ENCODE data around the gene DNAJC5.
"Not testable (repeated sequence)": the region's sequence is repeated elsewhere in the genome, so short reads cannot be mapped to it uniquely, and the experiment has no call there.

Gene DNAJC5

DNA sequence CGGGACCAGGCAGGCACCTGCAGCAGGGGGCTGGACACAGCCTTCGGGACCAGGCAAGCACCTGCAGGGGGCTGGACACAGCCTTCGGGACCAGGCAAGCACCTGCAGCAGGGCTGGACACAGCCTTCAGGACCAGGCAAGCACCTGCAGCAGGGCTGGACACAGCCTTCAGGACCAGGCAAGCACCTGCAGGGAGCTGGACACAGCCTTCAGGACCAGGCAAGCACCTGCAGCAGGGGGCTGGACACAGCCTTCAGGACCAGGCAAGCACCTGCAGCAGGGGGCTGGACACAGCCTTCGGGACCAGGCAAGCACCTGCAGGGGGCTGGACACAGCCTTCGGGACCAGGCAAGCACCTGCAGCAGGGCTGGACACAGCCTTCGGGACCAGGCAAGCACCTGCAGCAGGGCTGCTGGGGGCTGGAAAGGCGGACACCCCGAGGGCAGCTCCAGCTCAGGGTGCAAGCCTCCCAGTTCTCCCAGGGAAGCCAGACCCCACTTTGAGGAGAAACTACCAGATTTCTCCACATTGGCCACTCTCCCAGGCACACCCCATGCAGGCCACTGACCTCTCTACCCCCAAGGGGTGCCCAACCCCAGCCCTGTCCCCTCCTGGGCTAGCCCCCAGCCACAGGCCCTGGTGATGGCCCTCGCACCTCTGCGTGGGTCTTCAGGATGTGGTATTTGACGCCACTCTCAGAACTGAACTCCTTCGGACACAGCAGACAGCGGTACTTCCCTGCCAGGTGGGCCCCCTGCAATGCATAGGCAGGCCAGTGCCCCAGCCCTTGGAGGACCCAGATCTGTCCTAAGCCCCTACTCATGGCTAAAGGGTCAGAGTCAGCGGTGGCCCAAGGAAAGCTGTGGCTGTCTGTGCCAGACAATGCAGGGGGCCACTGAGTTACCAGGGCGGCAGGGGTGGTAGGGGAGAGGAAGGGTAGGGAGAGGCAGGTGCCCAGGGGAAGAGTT is 66.0 kb downstream of the DNAJC5 start:
- not testable (repeated sequence) for ATAC-seq (ENCODE audit: low read depth); H3K27me3 Mint-ChIP-seq; DNase-seq (ENCODE audit: low spot score in 2 of 2); H3K9me3 Mint-ChIP-seq; H3K27ac Mint-ChIP-seq; H3K4me3 Mint-ChIP-seq
- Mint-ChIP-seq H3K36me3 (peaks cover 11% of the 10 kb centered on the region), H3K4me1 (peaks cover 10% of the 10 kb centered on the region)

GRCh38 chr20:63961664-63962425 is 66.9 kb downstream of the DNAJC5 start:
- no peak for DNase-seq (ENCODE audit: low spot score in 2 of 2)
- H3K27me3 Mint-ChIP-seq: no peaks in the 10 kb centered on the region

DNA sequence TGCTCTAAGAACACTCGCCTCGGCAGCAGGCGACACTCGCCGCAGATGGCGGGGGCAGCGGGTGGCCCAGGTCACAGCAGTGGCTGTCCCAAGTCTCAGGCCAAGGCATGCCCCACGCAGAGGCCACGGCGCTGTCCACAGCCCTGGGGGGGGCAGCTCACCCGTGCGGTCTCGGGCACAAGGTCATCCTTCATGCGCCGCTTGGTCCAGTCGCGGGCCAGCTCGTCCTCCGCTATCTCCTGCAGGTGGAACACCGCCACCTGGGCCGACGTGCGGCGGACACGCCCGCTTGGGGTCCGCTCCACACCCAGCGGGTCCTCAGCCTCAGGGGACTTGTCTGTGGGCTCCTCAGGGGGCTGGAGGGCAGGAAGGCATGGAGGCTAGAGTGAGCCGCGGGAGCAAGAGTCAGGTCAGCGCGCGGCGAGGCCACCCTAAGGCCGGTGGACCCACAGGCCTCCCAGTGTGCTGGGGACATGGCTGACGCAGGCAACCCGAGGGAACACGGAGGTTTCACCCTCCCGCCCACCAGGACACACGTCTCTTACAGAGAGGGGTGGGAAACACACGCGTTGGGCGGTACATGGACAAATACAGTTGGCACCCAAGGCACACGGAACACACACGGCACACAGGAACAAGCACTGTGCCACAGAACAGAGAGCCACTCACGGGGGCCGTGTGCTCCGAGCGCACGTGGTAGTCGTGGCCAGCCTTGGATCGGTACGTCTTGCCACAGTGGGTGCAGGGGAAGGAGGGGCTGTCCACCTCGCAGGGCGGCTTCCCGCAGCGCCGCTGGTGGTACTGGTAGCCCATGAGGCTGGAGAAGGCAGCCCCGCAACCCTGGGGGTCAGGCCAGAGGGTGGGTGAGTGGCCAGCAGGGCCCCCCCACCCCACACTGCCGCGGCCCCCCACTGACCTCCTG is 67.8 kb downstream of the DNAJC5 start:
- H3K9me3 Mint-ChIP-seq: peaks cover 3% of the 10 kb centered on the region
- H3K36me3 Mint-ChIP-seq: peaks cover 14% of the 10 kb centered on the region
- no peak for ATAC-seq (ENCODE audit: low read depth)
- no peak overlapping the region for H3K4me3 Mint-ChIP-seq
- peaks cover 3% of the 10 kb centered on the region for H3K4me1 Mint-ChIP-seq
- no peak overlapping the region for H3K27ac Mint-ChIP-seq
- DNase-seq (ENCODE audit: low spot score in 2 of 2): no peak
- no peaks in the 10 kb centered on the region for H3K27me3 Mint-ChIP-seq

More at GRCh38 chr20:63961664-63962425, 66.9 kb downstream of the DNAJC5 start:
- peaks cover 14% of the 10 kb centered on the region for H3K36me3 Mint-ChIP-seq
- no peak for ATAC-seq (ENCODE audit: low read depth)
- H3K27ac Mint-ChIP-seq: no peak overlapping the region
- no peak overlapping the region for H3K4me3 Mint-ChIP-seq
- peaks cover 3% of the 10 kb centered on the region for H3K9me3 Mint-ChIP-seq
- peaks cover 10% of the 10 kb centered on the region for H3K4me1 Mint-ChIP-seq

- Mint-ChIP-seq H3K27me3 (no peaks in the 10 kb centered on the region), H3K9me3 (peaks cover 3% of the 10 kb centered on the region), H3K4me1 (no peaks in the 10 kb centered on the region), H3K36me3 (peaks cover 14% of the 10 kb centered on the region), H3K4me3 (no peak overlapping the region), H3K27ac (no peak overlapping the region)
- no peak for ATAC-seq (ENCODE audit: low read depth)
- DNase-seq (ENCODE audit: low spot score in 2 of 2): no peak
Measured at GRCh38 chr20:63963348-63963741, 68.4 kb downstream of the DNAJC5 start.

- ATAC-seq (ENCODE audit: low read depth) (no peak), DNase-seq (ENCODE audit: low spot score in 2 of 2) (no peak)
- Mint-ChIP-seq H3K9me3 (peaks cover 3% of the 10 kb centered on the region), H3K27me3 (no peaks in the 10 kb centered on the region), H3K4me1 (peaks cover 4% of the 10 kb centered on the region), H3K36me3 (peaks cover 14% of the 10 kb centered on the region), H3K4me3 (no peak overlapping the region), H3K27ac (no peak overlapping the region)
Measured at GRCh38 chr20:63963784-63964301, 68.9 kb downstream of the DNAJC5 start.

DNA sequence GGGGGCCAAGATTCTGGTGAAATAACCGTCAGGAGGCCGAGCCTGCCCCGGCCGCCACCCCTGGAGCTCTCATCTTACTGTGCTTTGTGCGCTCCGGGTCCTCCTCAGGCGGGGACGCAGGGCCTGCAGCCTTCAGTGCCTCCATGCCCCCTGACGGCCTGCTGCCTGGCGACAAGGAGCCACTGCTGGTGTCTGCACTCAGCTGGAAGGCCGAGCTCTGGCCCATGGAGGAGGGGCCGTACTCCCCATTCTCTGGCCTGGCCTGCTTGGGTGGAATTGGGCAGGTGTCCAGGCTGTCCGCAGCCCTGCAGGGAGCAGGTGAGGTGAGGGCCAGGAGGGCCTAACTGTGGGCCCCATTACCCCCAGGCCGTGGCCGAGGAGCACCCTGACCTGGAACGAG is 69.5 kb downstream of the DNAJC5 start:
- Mint-ChIP-seq H3K36me3 (peaks cover 14% of the 10 kb centered on the region), H3K4me1 (peaks cover 5% of the 10 kb centered on the region), H3K4me3 (no peak overlapping the region), H3K27ac (no peak overlapping the region), H3K9me3 (peaks cover 3% of the 10 kb centered on the region), H3K27me3 (no peaks in the 10 kb centered on the region)
- no peak for DNase-seq (ENCODE audit: low spot score in 2 of 2)
- ATAC-seq (ENCODE audit: low read depth): no peak

DNA sequence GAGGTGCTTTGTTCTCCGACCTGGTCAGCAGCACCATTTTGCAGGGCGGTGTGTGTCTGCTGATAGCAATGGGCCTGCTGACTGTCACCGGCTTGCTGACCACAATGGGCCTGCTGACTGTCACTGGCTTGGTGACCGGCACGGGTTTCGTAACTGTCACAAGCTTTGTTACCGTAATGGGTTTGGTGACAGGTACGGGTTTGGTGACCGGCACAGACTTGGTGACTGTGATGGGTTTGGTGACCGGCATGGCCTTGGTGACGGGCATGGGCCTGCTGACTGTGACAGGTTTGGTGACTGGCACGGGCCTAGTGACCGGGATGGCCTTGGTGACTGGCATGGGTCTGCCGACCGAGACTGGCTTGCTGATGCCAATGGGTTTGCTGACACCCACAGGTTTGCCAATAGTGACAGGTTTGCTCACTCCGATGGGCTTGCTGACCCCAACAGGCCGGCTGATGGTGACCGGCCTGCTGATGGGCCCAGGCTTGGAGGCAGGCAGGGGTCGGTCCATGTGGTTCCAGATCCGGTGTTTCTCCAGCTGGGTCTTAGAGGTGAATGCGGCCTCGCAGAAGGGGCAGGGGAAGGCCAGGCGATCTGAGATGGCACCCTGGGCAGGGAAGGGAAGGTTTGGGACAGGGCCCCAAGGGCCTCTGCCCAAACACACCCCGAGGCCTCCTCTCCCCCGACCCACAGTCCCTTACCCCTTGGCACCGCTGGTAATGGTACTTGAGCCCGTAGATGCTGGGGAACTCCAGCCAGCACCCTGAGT is 71.4 kb downstream of the DNAJC5 start:
- Mint-ChIP-seq H3K27ac (no peak overlapping the region), H3K4me3 (no peak overlapping the region), H3K4me1 (peaks cover 11% of the 10 kb centered on the region), H3K27me3 (peaks cover 4% of the 10 kb centered on the region), H3K9me3 (peaks cover 3% of the 10 kb centered on the region), H3K36me3 (peaks cover 13% of the 10 kb centered on the region)
- ATAC-seq (ENCODE audit: low read depth): no peak
- DNase-seq (ENCODE audit: low spot score in 2 of 2): no peak

DNA sequence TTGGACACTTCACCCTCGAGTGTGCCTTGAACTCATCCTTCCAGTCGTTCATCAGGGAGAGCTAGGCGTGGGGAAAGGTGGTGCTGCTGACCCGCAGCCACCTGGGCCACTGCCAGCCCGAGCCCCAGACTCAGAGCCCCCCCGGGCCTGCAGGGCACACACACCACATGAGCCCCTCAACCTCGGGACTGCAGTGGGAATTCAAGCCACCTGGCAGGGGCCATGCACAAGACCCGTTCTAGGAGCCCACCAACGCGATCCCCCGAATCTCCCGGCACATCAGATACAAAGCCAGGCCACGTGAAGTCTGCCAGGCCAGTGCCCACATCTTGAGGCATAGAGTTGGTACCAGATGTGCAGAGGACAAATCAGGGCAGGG is 72.0 kb downstream of the DNAJC5 start:
- no peak overlapping the region for H3K27ac Mint-ChIP-seq
- H3K4me3 Mint-ChIP-seq: no peak overlapping the region

DNA sequence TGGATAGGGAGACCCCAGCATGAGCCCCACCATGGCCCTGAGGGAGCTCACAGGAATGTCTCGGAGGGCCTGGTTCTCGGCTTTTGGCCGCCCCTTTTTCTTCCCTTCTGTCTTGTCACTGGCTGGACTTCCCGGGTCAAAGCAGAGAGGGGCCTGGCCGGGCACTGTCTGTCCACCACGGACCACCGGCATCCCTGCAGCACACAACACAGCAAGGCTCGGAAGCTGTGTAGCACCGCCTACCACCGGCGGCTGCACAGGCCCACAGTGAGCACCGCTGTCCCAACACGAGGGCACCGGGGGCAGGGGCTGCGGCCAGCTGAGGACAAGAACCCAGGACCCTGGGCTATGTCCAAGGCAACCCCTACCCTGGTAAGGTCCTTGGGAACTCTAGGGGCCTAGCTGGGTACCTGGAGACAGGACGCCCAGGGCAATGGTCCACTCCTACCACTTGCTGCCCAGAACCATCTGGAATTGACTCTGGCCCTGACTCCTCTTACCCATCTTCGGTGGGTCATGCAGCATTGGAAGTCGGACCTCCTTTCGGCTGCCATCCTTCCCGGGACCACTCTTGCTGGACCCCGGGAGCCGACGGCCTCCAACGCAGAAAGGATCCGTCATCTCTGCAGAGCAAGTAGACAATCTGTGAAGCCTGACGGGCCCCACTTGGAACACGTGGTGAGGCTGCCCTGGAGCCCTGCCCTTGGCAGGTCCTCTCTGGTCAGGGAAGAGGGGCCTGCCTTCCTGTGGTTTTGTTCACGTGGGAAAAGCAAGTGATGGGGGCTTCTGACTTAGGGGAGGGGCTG is 72.6 kb downstream of the DNAJC5 start:
- no peak overlapping the region for H3K4me3 Mint-ChIP-seq

More for the DNA sequence above, 72.0 kb downstream of the DNAJC5 start:
- Mint-ChIP-seq H3K9me3 (peaks cover 3% of the 10 kb centered on the region), H3K27me3 (peaks cover 4% of the 10 kb centered on the region), H3K4me1 (peaks cover 11% of the 10 kb centered on the region), H3K36me3 (peaks cover 10% of the 10 kb centered on the region)
- ATAC-seq (ENCODE audit: low read depth) (no peak), DNase-seq (ENCODE audit: low spot score in 2 of 2) (no peak)

GRCh38 chr20:63968136-63968927 is 73.4 kb downstream of the DNAJC5 start:
- ATAC-seq (ENCODE audit: low read depth) (no peak), DNase-seq (ENCODE audit: low spot score in 2 of 2) (no peak)
- peak overlapping the region; percentile 53 for H3K27ac Mint-ChIP-seq

More for the DNA sequence above, 72.6 kb downstream of the DNAJC5 start:
- Mint-ChIP-seq H3K9me3 (peaks cover 3% of the 10 kb centered on the region), H3K36me3 (peaks cover 8% of the 10 kb centered on the region), H3K27ac (no peak overlapping the region), H3K4me1 (peaks cover 11% of the 10 kb centered on the region), H3K27me3 (peaks cover 4% of the 10 kb centered on the region)
- DNase-seq (ENCODE audit: low spot score in 2 of 2): no peak
- no peak for ATAC-seq (ENCODE audit: low read depth)

GRCh38 chr20:63968928-63969760 is 74.2 kb downstream of the DNAJC5 start:
- H3K4me1 Mint-ChIP-seq: peaks cover 16% of the 10 kb centered on the region
- H3K9me3 Mint-ChIP-seq: peaks cover 3% of the 10 kb centered on the region
- peaks cover 4% of the 10 kb centered on the region for H3K27me3 Mint-ChIP-seq
- peak overlapping the region; percentile 53 for H3K27ac Mint-ChIP-seq
- peaks cover 8% of the 10 kb centered on the region for H3K36me3 Mint-ChIP-seq
- peak; percentile 35 for ATAC-seq (ENCODE audit: low read depth)
- H3K4me3 Mint-ChIP-seq: peak overlapping the region; percentile 83
- DNase-seq (ENCODE audit: low spot score in 2 of 2): no peak

More at GRCh38 chr20:63968136-63968927, 73.4 kb downstream of the DNAJC5 start:
- Mint-ChIP-seq H3K36me3 (peaks cover 5% of the 10 kb centered on the region), H3K4me3 (peak overlapping the region; percentile 83), H3K4me1 (peaks cover 11% of the 10 kb centered on the region), H3K9me3 (peaks cover 3% of the 10 kb centered on the region), H3K27me3 (peaks cover 4% of the 10 kb centered on the region)
